NCI-H1694 (cell line): Measurements from ENCODE around the gene LMNTD1.

Source experiments
- DNase-seq: peaks from one replicate; lab custom pipeline; 2025; lab: John Stamatoyannopoulos, UW

Gene LMNTD1

GRCh38 chr12:25552681-25553080 lies 402 bp downstream of the LMNTD1 start:
- DNase-seq = no peak

GRCh38 chr12:25550186-25550585 lies 2.9 kb downstream of the LMNTD1 start:
- DNase-seq = no peak

- no peak for DNase-seq
Measured at GRCh38 chr12:25549120-25549519, 4.0 kb downstream of the LMNTD1 start.

- DNase-seq = no peak
Measured at GRCh38 chr12:25546318-25546717, 6.8 kb downstream of the LMNTD1 start.

- no peak for DNase-seq
Measured at GRCh38 chr12:25533150-25533549, 19.9 kb downstream of the LMNTD1 start.

GRCh38 chr12:25531502-25532052 lies 21.5 kb downstream of the LMNTD1 start:
- no peak for DNase-seq

GRCh38 chr12:25529738-25530137 lies 23.3 kb downstream of the LMNTD1 start:
- no peak for DNase-seq

GRCh38 chr12:25526778-25527177 lies 26.3 kb downstream of the LMNTD1 start:
- no peak for DNase-seq

- no peak for DNase-seq
Measured at GRCh38 chr12:25524366-25524765, 28.7 kb downstream of the LMNTD1 start.

GRCh38 chr12:25521625-25522256 lies 31.3 kb downstream of the LMNTD1 start:
- DNase-seq = no peak

GRCh38 chr12:25518512-25518911 lies 34.6 kb downstream of the LMNTD1 start:
- no peak for DNase-seq

GRCh38 chr12:25504744-25505143 lies 48.3 kb downstream of the LMNTD1 start:
- DNase-seq = no peak

- DNase-seq = no peak
Measured at GRCh38 chr12:25503666-25504065, 49.4 kb downstream of the LMNTD1 start.

- no peak for DNase-seq
Measured at GRCh38 chr12:25502596-25502995, 50.5 kb downstream of the LMNTD1 start.

- DNase-seq = no peak
Measured at GRCh38 chr12:25502118-25502517, 51.0 kb downstream of the LMNTD1 start.

GRCh38 chr12:25501549-25501948 lies 51.5 kb downstream of the LMNTD1 start:
- DNase-seq = no peak

- no peak for DNase-seq
Measured at GRCh38 chr12:25500651-25501050, 52.4 kb downstream of the LMNTD1 start.

GRCh38 chr12:25497021-25497420 lies 56.1 kb downstream of the LMNTD1 start:
- DNase-seq = no peak

- DNase-seq = no peak
Measured at GRCh38 chr12:25496098-25496587, 56.9 kb downstream of the LMNTD1 start.

- no peak for DNase-seq
Measured at GRCh38 chr12:25495331-25496097, 57.6 kb downstream of the LMNTD1 start.

- no peak for DNase-seq
Measured at GRCh38 chr12:25494926-25495325, 58.2 kb downstream of the LMNTD1 start.

- no peak for DNase-seq
Measured at GRCh38 chr12:25493682-25494081, 59.4 kb downstream of the LMNTD1 start.
